Fibroblast of lung (primary cell): ENCODE data around the gene MYOZ1. TPM values are rescaled to one million over a fixed set of nuclear protein-coding genes. Genes with fewer than 3 reads are reported as not detected.
"Not testable (repeated sequence)": the region's sequence is repeated elsewhere in the genome, so short reads cannot be mapped to it uniquely, and the experiment has no call there.

Experiments
- DNase-seq, 2 donors: peaks; one replicate each; pipeline versions ENCODE4 v3.0.0 to v3.0.0-alpha.2; 2010; ENCODE audit warnings: low read depth in 2 of 2
- H2AFZ ChIP-seq: 2 replicates; pipeline ENCODE4 v1.5.1; 2012; ENCODE audit warnings: low read length, control low read depth, inconsistent platforms
- H3K27ac ChIP-seq: 2 replicates; pipeline ENCODE4 v1.5.1; 2011; ENCODE audit warnings: low read length, control low read depth; ENCODE audit not compliant: insufficient read depth
- H3K27me3 ChIP-seq: 2 replicates; pipeline ENCODE4 v1.5.1; 2011; ENCODE audit warnings: mild to moderate bottlenecking, low read length; ENCODE audit not compliant: control insufficient read depth, insufficient read depth
- H3K36me3 ChIP-seq: 2 replicates; pipeline ENCODE4 v1.5.1; 2011; ENCODE audit warnings: low read length; ENCODE audit not compliant: control insufficient read depth, insufficient read depth
- H3K4me1 ChIP-seq: 2 replicates; pipeline ENCODE4 v1.5.1; 2011; ENCODE audit warnings: low read length; ENCODE audit not compliant: control insufficient read depth, insufficient read depth; ENCODE audit errors: extremely low read depth
- H3K4me2 ChIP-seq: 2 replicates; pipeline ENCODE4 v1.5.1; 2011; ENCODE audit warnings: low read length, control low read depth; ENCODE audit not compliant: insufficient read depth; ENCODE audit errors: extremely low read depth
- H3K4me3 ChIP-seq, 4 experiments: fragments of 200-600 bp in 1 of 4; sonication (generic) in 1 of 4; replicated peaks in 1 of 4; 2 replicates each; pipeline ENCODE4 v1.5.1; 2011 to 2016; ENCODE audit warnings: low read length in 4 of 4, low read depth in 3 of 4, mild to moderate bottlenecking in 3 of 4, control low read depth in 2 of 4, inconsistent platforms in 1 of 4, mixed read lengths in 1 of 4; ENCODE audit not compliant: insufficient read depth in 1 of 4; ENCODE audit errors: control extremely low read depth in 1 of 4
- H3K79me2 ChIP-seq: 2 replicates; pipeline ENCODE4 v1.5.1; 2012; ENCODE audit warnings: mild to moderate bottlenecking, low read length, inconsistent platforms; ENCODE audit not compliant: control insufficient read depth, insufficient read depth
- H3K9ac ChIP-seq: 2 replicates; pipeline ENCODE4 v1.5.1; 2011; ENCODE audit warnings: mild to moderate bottlenecking, low read length, control low read depth; ENCODE audit not compliant: insufficient read depth
- H3K9me3 ChIP-seq: 2 replicates; pipeline ENCODE4 v1.5.1; 2012; ENCODE audit warnings: low read depth, low read length; ENCODE audit not compliant: control insufficient read depth, insufficient read depth
- H4K20me1 ChIP-seq: 2 replicates; pipeline ENCODE4 v1.5.1; 2011; ENCODE audit warnings: low read length; ENCODE audit not compliant: control insufficient read depth, insufficient read depth; ENCODE audit errors: extremely low read depth
- EZH2 ChIP-seq: IDR thresholded peaks from 2 replicates; pipeline ENCODE4 v1.5.1; 2012; ENCODE audit warnings: low read length, control low read depth, mild to moderate bottlenecking; ENCODE audit errors: missing control alignments
- polyA minus RNA-seq: library from RNA; depleted of rRNA, polyadenylated mRNA; stranded (reverse); fragments of >200 nt; gene quantifications from 2 replicates; pipeline ENCODE4 v1.2.3, GENCODE V29; 2011; ENCODE audit warnings: low replicate concordance
- polyA plus RNA-seq, 2 donors: library from polyadenylated mRNA; depleted of rRNA in 1 of 2; stranded (reverse) in 1 of 2; unstranded in 1 of 2; fragments of >200 nt; gene quantifications; 2 replicates each; pipeline ENCODE4 v1.2.1, GENCODE V29; 2011 to 2012; ENCODE audit warnings: missing spikeins in 1 of 2
- total RNA-seq: library from RNA; depleted of rRNA; stranded (reverse); fragments of >200 nt; gene quantifications from 2 replicates; pipeline ENCODE4 v1.2.1, GENCODE V29; 2014
- TF ChIP-seq, protein P1 (sequence below), 2 donors: IDR thresholded peaks in 1 of 2; conservative IDR thresholded peaks in 1 of 2; 1 replicate in 1 of 2; 2 replicates in 1 of 2; pipeline ENCODE4 v1.5.1; 2011 to 2012; ENCODE audit warnings: low read length in 2 of 2, control low read depth in 1 of 2, inconsistent platforms in 1 of 2, low read depth in 1 of 2, mild to moderate bottlenecking in 1 of 2

MYOZ1 gene, protein sequence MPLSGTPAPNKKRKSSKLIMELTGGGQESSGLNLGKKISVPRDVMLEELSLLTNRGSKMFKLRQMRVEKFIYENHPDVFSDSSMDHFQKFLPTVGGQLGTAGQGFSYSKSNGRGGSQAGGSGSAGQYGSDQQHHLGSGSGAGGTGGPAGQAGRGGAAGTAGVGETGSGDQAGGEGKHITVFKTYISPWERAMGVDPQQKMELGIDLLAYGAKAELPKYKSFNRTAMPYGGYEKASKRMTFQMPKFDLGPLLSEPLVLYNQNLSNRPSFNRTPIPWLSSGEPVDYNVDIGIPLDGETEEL
- total RNA-seq: 0.17 and 0.51 TPM in 2 replicates
- polyA plus RNA-seq: 0.12 TPM in 1 of 2 replicates, not detected in the other
- 0.16 TPM in 1 of 2 replicates, not detected in the other for polyA plus RNA-seq (2012)
- polyA minus RNA-seq: not detected in 2 replicates

DNA sequence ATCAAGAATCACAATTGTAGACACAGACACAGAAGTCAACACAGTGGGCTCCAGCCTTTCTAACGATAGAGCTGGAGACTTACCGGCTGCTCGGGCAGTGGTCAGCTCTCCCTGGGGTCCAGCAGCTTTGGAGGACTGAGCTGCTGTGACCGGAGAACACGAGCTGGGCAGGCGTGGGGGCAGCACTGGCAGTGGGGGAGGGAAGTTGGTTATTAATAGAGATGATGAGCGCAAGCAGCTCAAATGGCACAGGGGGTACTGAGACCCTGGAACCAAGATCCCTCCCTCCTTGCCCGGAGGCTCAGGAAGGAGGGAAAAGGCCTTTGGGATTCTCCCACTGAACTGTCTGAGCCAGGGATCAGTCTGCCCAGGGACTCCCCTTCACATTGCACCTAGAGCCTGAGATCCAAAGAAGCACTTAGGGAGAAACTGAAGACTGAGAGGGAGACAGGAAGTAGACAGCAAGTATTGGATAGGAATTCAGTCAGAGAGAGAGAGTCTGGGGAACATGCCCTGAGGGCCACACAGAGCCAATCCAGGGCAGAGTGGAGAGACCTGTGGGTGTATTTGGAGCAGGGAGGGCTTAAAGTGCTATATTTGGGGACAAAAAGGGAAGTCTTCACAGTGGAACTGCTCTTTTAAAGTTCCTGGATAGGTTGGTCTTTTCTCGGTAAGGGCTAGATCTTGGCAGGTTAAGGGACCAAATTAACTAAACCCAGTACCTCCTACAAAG, at the start of gene MYOZ1:
TSS of gene MYOZ1 (minus strand) at position 147 of the 733 bp plus-strand sequence. CDS start 1,457 bp downstream, outside the sequence.
- DNase-seq: peak in 1 of 2 donors; percentile 10
- Histone ChIP-seq H3K9me3 (no peaks in the 10 kb centered on the region), H3K27me3 (peaks cover 3% of the 10 kb centered on the region), H3K4me1 (no peaks in the 10 kb centered on the region), H2AFZ (no peak within 1 kb of the TSS), H4K20me1 (no peaks in the 10 kb centered on the region), H3K36me3 (no peaks in the 10 kb centered on the region), H3K4me3 (no peak within 1 kb of the TSS), H3K9ac (no peak within 1 kb of the TSS), H3K79me2 (no peaks in the 10 kb centered on the region), H3K27ac (no peak within 1 kb of the TSS), H3K4me2 (no peak within 1 kb of the TSS)
- TF ChIP-seq, protein P1, sequence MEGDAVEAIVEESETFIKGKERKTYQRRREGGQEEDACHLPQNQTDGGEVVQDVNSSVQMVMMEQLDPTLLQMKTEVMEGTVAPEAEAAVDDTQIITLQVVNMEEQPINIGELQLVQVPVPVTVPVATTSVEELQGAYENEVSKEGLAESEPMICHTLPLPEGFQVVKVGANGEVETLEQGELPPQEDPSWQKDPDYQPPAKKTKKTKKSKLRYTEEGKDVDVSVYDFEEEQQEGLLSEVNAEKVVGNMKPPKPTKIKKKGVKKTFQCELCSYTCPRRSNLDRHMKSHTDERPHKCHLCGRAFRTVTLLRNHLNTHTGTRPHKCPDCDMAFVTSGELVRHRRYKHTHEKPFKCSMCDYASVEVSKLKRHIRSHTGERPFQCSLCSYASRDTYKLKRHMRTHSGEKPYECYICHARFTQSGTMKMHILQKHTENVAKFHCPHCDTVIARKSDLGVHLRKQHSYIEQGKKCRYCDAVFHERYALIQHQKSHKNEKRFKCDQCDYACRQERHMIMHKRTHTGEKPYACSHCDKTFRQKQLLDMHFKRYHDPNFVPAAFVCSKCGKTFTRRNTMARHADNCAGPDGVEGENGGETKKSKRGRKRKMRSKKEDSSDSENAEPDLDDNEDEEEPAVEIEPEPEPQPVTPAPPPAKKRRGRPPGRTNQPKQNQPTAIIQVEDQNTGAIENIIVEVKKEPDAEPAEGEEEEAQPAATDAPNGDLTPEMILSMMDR (conservative IDR thresholded peaks at IDR 0.05 in 1 of 2, IDR thresholded peaks at IDR 0.05 in 1 of 2; ENCODE audit: low read depth in 1 of 2, low read length in 2 of 2): no peak
- no peak for TF ChIP-seq EZH2

DNA sequence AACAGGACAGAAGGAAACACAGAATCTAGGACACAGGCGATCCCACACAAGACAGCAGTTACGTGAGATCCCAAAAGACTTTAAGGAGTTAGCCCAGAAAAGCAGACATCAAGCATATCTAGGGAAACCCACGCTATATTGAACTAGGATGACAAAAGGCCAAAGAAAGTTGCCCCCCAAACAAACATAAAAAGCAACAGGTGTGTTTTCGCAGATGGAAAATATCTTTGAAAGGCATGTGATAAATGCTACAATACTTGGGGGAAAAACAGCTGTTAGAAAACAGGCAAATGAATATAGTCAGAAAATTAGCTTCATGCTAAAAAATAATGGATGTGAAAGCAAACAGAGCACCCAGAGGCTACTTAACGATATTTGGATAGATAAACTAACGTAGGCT, 49.5 kb upstream of the MYOZ1 start:
- not testable (repeated sequence) for DNase-seq, H3K79me2 ChIP-seq, H4K20me1 ChIP-seq, H3K9me3 ChIP-seq, H3K27ac ChIP-seq, H3K27me3 ChIP-seq, H3K4me1 ChIP-seq, H3K36me3 ChIP-seq, H3K9ac ChIP-seq, H3K4me3 ChIP-seq, H3K4me2 ChIP-seq, H2AFZ ChIP-seq

DNA sequence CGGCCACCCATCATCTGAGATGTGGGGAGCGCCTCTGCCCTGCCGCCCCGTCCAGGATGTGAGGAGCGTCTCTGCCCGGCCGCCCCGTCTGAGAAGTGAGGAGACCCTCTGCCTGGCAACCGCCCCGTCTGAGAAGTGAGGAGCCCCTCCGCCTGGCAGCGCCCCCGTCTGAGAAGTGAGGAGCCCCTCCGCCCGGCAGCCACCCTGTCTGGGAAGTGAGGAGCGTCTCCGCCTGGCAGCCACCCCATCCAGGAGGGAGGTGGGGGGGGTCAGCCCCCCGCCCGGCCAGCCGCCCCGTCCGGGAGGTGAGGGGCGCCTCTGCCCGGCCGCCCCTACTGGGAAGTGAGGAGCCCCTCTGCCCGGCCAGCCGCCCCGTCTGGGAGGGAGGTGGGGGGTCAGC, 48.3 kb upstream of the MYOZ1 start:
- not testable (repeated sequence) for H3K4me1 ChIP-seq, H2AFZ ChIP-seq, H4K20me1 ChIP-seq, H3K36me3 ChIP-seq, H3K27me3 ChIP-seq, H3K27ac ChIP-seq, H3K9me3 ChIP-seq, DNase-seq, H3K9ac ChIP-seq, H3K4me2 ChIP-seq, H3K4me3 ChIP-seq, H3K79me2 ChIP-seq

DNA sequence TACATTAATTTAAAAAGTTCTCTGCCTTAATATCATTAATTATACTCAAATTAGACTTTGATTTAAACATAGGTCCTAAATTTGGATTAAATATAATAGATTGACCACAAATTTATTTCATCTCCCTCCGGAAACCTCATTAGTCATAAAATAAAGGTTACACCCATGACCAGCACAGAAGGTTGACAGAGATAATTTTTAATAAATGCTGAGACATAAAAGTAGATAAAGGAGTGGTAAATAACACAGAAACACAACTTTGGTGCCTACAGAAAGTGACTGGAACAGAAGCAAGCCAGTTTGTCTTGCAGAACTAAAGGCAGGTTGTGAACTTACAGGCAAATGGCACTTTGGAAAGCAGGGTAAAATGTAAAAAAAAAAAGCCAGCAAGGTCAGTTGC, 46.4 kb upstream of the MYOZ1 start:
- H3K4me2 ChIP-seq, H3K36me3 ChIP-seq, H3K4me3 ChIP-seq, H3K27me3 ChIP-seq, H3K9me3 ChIP-seq, H3K27ac ChIP-seq, H2AFZ ChIP-seq, H3K79me2 ChIP-seq, DNase-seq, H4K20me1 ChIP-seq, H3K4me1 ChIP-seq, H3K9ac ChIP-seq: not testable (repeated sequence)

DNA sequence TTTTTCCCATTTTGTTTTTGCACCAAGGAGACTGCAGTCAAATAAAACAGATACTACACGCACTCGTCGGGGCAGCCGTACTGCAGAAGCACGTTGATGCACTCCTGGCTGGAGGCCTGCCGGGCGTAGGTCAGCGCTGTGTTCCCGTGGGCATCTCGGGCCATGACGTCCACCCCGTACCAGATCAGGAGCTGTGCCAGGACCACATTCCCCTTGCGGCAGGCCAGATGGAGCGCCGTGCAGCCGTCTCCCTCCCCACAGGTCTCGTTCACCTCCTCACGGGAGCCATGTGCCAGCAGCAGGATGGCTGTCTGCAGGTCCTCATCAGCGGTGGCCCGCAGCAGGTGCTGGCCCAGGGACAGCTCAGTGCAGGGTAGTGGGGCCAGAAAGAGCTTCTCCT, 33.3 kb upstream of the MYOZ1 start:
- H3K9ac ChIP-seq, H3K9me3 ChIP-seq, H3K27me3 ChIP-seq, H3K4me3 ChIP-seq, H3K36me3 ChIP-seq, H2AFZ ChIP-seq, H3K79me2 ChIP-seq, H4K20me1 ChIP-seq, DNase-seq, H3K4me2 ChIP-seq, H3K4me1 ChIP-seq, H3K27ac ChIP-seq: not testable (repeated sequence)

DNA sequence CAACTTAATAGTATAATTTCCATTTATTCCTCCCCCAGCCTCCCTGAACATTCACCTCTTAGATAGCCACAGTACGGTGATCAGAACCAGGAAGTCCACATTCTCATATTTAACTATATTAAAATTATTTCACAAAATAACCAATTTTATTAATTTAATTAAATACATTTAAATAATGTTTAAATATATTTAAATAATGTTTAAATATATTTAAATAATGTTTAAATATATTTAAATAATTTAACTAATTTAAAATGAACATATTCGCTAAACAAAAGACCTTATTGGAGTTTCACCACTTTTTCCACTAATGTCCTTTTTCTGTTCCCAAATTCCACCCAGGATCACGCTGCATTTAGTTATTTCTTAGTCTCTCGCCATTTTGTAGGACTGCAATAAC, 27.1 kb upstream of the MYOZ1 start:
- H3K79me2 ChIP-seq, H3K4me1 ChIP-seq, H3K9ac ChIP-seq, H3K27me3 ChIP-seq, H3K36me3 ChIP-seq, H4K20me1 ChIP-seq, H3K27ac ChIP-seq, H3K4me3 ChIP-seq, H3K9me3 ChIP-seq, H3K4me2 ChIP-seq, DNase-seq, H2AFZ ChIP-seq: not testable (repeated sequence)
